ENCODE data around the gene MTHFR.

DNA sequence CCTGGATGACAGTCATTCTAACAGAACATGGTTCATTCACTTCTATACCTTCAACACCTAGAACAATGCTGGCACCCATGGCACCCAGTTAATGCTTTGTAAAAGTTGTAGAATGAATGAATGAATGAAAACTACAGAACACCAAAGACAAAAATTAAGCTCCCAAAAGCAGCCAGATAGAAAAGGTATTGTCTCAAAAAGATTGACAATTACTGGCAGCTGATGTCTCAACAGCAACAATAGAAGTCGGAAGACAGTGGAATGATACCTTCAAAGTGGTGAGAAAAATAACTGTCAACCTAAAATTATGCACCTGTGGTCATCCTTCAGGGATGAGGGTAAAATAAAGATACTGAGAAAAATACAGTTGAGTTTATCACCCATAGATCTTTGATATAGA, 48.7 kb downstream of the MTHFR start:
- TF ChIP-seq, protein P1, sequence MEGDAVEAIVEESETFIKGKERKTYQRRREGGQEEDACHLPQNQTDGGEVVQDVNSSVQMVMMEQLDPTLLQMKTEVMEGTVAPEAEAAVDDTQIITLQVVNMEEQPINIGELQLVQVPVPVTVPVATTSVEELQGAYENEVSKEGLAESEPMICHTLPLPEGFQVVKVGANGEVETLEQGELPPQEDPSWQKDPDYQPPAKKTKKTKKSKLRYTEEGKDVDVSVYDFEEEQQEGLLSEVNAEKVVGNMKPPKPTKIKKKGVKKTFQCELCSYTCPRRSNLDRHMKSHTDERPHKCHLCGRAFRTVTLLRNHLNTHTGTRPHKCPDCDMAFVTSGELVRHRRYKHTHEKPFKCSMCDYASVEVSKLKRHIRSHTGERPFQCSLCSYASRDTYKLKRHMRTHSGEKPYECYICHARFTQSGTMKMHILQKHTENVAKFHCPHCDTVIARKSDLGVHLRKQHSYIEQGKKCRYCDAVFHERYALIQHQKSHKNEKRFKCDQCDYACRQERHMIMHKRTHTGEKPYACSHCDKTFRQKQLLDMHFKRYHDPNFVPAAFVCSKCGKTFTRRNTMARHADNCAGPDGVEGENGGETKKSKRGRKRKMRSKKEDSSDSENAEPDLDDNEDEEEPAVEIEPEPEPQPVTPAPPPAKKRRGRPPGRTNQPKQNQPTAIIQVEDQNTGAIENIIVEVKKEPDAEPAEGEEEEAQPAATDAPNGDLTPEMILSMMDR (IDR thresholded peaks at IDR 0.05): no peak
- TF ChIP-seq POLR2A (IDR thresholded peaks at IDR 0.05): no peak

Data from adrenal gland (tissue), 5 donors.